GM13977 (cell line): ENCODE measurements around the gene COL27A1.

Experiments used
- DNase-seq: peaks from one replicate; pipeline ENCODE4 v3.0.0; 2012; ENCODE audit warnings: low spot score
- in situ Hi-C: fragments of 300-500 bp; cut with MboI; formaldehyde crosslinking; loops from one replicate; pipeline ENCODE4 v1.12.0; 2022; ENCODE audit warnings: low sequenced_read_pairs, low pct_unique_long_range_greater_than_20kb, mixed read lengths, inconsistent platforms; ENCODE audit not compliant: unreplicated experiment
- TF ChIP-seq, protein P1 (sequence below): IDR thresholded peaks from 2 replicates; pipeline ENCODE4 v1.5.1; 2012; ENCODE audit warnings: mild to moderate bottlenecking, control low read depth; ENCODE audit not compliant: insufficient read depth; ENCODE audit errors: extremely low read depth, missing control alignments

COL27A1 gene

DNA sequence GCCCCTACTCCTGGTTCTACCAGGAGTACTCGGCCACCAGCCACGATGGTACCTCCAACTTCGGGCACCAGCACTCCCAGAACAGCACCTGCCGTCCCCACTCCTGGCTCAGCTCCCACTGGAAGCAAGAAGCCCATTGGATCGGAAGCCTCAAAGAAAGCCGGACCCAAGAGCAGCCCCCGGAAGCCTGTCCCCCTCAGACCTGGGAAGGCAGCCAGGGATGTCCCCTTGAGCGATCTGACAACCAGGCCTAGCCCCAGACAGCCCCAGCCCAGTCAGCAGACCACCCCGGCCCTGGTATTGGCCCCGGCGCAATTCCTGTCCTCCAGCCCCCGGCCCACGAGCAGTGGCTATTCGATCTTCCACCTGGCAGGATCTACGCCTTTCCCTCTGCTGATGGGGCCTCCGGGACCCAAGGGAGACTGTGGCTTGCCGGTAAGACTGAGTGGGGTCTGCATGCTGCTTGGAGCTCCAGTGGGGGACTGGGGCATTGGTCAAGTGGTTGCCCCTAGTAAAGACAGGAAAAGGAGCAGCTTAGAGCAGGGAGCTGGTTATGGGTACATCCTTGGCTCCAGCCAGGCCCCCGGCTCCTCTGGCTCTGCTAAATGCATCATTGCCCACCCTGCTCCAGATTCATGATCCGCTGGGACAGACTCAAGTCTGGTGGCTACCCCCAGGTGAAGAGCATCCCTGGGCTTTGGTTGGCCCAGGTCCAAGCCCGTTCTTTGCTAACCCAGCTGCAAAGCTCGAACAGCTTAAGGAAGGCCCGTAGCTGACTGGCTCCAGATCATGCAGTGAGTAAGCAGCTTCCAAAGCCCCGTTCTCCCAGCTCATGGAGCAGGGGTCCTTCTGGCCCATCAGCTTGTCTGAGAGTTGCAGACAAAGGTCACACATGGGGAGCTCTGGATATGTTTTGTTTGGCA lies 14.0 kb downstream of the COL27A1 start:
- no peak for DNase-seq
- in situ Hi-C loops: no loop called here

DNA sequence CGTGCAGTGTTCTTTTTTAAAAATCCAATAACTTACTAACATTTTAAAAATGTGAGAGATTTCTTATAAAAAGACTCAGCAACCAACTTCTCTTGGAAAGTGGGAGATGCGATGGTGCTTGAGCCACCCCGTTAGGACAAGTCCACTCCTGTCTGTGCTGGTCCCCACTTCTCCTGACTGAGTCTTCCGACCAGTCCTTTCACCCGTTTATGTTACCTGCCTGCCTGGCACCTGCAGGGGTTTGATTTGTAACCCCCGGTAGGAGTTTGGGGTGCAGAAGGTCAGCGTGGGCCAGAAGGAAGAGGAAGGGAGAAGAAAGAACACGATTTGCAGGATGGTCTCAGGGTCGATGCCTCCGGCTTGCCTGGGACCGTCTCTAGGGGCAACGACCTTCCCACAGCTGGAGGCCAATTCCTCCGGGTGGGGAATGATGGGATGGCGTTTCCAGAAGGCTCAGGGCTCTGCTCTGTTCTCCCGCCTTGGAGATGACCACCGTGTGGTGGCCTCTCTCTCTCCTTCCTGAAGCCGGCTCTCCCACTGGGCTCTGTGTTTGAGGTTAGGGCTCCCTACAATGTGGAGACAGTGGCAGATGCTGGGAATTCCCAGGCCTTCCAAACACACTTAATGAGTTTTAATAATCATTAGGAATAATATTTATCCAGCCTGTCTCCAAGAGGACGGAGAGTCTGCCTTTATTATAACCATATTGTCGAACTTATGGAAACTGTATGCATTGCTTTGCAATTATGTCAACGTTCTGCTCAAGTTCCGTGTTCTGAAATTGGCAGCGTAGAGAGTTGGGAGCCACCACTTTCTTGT lies 14.8 kb downstream of the COL27A1 start:
- TF ChIP-seq, protein P1, sequence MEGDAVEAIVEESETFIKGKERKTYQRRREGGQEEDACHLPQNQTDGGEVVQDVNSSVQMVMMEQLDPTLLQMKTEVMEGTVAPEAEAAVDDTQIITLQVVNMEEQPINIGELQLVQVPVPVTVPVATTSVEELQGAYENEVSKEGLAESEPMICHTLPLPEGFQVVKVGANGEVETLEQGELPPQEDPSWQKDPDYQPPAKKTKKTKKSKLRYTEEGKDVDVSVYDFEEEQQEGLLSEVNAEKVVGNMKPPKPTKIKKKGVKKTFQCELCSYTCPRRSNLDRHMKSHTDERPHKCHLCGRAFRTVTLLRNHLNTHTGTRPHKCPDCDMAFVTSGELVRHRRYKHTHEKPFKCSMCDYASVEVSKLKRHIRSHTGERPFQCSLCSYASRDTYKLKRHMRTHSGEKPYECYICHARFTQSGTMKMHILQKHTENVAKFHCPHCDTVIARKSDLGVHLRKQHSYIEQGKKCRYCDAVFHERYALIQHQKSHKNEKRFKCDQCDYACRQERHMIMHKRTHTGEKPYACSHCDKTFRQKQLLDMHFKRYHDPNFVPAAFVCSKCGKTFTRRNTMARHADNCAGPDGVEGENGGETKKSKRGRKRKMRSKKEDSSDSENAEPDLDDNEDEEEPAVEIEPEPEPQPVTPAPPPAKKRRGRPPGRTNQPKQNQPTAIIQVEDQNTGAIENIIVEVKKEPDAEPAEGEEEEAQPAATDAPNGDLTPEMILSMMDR: no peak
- in situ Hi-C loops: no loop called here
- DNase-seq: no peak

More for the DNA sequence above, 14.0 kb downstream of the COL27A1 start:
- TF ChIP-seq, protein P1: no peak

DNA sequence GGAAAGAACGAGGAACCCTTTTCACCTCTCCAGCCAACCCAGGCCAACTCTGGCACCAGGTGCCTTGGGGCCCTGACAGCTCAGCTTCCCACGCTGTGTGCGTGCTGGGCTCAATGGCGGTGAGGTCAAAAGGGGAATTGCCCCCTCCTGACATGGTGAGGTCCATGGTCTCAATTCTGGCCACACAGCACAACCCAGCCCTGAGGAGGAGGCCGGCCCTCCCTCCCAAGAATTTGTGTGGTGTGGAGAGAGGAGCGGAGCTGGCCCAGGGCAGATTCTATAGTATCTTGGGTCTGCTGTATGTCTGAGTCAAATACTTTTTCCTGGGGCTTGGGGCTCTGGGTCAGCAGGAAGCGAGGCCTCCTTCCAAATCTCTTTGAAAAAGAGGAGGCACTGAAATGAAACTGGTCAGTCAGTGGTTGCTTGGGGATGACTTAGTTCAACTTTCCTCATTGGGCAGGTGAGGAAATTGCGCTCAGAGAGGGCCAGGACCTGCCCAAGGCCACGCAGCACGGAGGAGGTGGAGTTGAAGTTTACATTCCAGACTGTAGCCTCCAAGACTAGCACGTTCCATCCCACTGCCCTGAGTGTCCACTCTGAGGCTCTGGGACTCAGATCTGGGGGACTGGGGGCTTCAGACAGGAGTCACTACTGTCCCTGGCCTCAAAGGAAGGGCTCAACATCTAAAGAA lies 15.6 kb downstream of the COL27A1 start:
- no peak for DNase-seq
- TF ChIP-seq, protein P1: no peak
- in situ Hi-C loops: no loop called here

DNA sequence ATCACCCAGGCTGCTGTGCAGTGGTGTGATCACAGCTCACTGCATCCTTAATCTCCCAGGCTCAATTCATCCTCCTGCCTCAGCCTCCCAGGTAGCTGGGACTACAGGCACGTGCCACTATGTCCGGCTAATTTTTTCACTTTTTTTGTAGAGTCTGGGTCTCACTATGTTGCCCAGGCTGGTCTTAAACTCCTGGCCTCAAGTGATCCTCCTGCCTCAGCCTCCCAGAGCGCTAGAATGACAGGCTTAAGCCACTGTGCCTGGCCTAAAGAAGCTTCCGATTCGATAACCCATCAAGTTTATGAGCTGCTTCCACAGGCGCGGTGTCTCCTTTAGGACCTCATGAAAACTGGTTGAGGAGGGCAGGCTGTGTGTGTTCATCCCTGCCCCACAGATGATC lies 16.2 kb downstream of the COL27A1 start:
- in situ Hi-C loops: no loop called here

DNA sequence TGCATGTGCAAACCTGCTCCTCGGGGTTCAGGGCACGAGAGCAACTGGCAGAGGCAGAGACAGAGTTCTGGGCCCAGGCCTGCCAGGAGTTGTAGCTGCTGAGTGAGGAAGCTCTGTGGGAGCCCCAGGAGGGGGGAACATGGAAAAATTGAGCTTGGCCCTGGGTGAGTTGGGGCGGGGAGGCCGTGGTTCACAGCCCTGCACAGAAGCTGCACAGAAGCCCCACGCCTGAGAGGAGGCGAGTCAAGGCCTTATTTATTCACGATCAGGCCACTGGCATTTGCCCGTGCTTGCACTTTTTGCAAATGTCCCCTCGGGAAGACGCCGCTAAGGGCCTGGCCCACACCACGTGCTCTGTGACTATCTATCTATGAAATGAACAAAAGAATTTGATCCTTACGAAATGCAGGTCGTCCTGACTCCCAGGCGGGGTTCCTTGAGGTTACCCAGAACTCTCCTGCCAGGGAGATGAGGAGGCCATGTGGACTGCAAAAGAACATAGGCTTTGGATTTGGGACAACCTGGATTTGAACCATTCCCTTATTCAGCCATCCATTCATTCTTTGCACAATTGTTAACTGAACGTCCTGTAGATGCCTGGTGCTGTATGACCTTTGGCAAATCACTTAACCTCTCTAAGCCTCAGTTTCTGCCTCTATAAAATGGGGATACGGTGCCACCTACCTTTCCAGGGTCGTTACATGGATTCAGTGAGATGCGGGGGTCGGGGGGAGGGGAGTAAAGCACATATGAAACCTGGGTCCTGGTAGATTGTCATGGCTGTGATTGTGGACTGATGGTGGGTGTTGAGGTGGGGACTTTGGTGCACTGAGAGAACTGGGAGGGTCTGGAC lies 17.9 kb downstream of the COL27A1 start:
- TF ChIP-seq, protein P1: no peak
- in situ Hi-C loops: no loop called here
- no peak for DNase-seq

More for the DNA sequence above, 16.2 kb downstream of the COL27A1 start:
- DNase-seq: no peak
- TF ChIP-seq, protein P1: no peak
